ENCODE measurements around the gene SELENOV. TPM values are rescaled to one million over a fixed set of nuclear protein-coding genes. Genes with fewer than 3 reads are reported as not detected.

Gene SELENOV
- total and polyA plus RNA-seq, 9 of the 15 experiments (the other 6 are each of a cell fraction or from before 2014, with no cell fraction given): 0.04 to 0.09 (median 0.06) TPM; not detected in 4

GRCh38 chr19:39480337-39481228 lies 34.4 kb upstream of the SELENOV start, which contains the start of gene TIMM50 (continued):
- peak in 1 of 2 experiments; percentile 61; a peak in 1 of 4 replicates for TF ChIP-seq FOXA3 (CRISPR knock-in tag; conservative IDR thresholded peaks at IDR 0.05 in 1 of 2, IDR thresholded peaks at IDR 0.05 in 1 of 2)
- peak; percentile 92 for TF ChIP-seq ARID4B (CRISPR knock-in tag; IDR thresholded peaks at IDR 0.05)
- peak; percentile 73 for TF ChIP-seq VEZF1 (CRISPR knock-in tag; IDR thresholded peaks at IDR 0.05)
- peak; percentile 67; the same call in 1 of the 2 replicates for TF ChIP-seq LCOR (CRISPR knock-in tag; IDR thresholded peaks at IDR 0.05)
- peak; percentile 85 for TF ChIP-seq MBD2 (IDR thresholded peaks at IDR 0.05; ENCODE audit: borderline replicate concordance, low read depth)
- TF ChIP-seq SMARCC2 (IDR thresholded peaks at IDR 0.05; ENCODE audit: low read depth): no peak
- peak; percentile 87 for TF ChIP-seq TAF9B (IDR thresholded peaks at IDR 0.05; ENCODE audit: partially characterized antibody)
- no peak for TF ChIP-seq ILF3 (IDR thresholded peaks at IDR 0.05; ENCODE audit: borderline replicate concordance)
- peak; percentile 52; the same call in 1 of the 2 replicates for TF ChIP-seq ATF3 (IDR thresholded peaks at IDR 0.05)
- TF ChIP-seq ATF3 (CRISPR knock-in tag; conservative IDR thresholded peaks at IDR 0.05): 0 out of 2 replicates have a peak, but pooled peaks have one; percentile 49
- TF ChIP-seq E2F8 (IDR thresholded peaks at IDR 0.05; ENCODE audit: low read depth, partially characterized antibody): no peak
- TF ChIP-seq DNMT1 (IDR thresholded peaks at IDR 0.05): peak; percentile 82; the same call in 1 of the 2 replicates
- no peak for TF ChIP-seq KDM2B (CRISPR knock-in tag; IDR thresholded peaks at IDR 0.05)
- 0 out of 4 replicates have a peak, but pooled peaks of 1 of the 2 experiments have one; percentile 77 for TF ChIP-seq KDM4B (IDR thresholded peaks at IDR 0.05; ENCODE audit: borderline replicate concordance in 2 of 2, low read depth in 1 of 2)
- peak; percentile 86; the same call in 1 of the 2 replicates for TF ChIP-seq RNF2 (IDR thresholded peaks at IDR 0.05)
- TF ChIP-seq HNRNPLL (IDR thresholded peaks at IDR 0.05; ENCODE audit: low read depth, low read length, poor library complexity, severe bottlenecking): peak; percentile 41
- TF ChIP-seq SMARCA5 (IDR thresholded peaks at IDR 0.05): no peak

All from K562 (cell line).